Pancreas (tissue), 10 donors: ENCODE data around the gene TMEM131L. TPM values are rescaled to one million over a fixed set of nuclear protein-coding genes. Genes with fewer than 3 reads are reported as not detected.
A peak's percentile ranks its signal among the peaks of the same experiment; 100 is the strongest.
"Not testable (repeated sequence)": the region's sequence is repeated elsewhere in the genome, so short reads cannot be mapped to it uniquely, and the experiment has no call there.

Experiments used
- ATAC-seq, 4 donors: fragments of 200-7000 bp; cut with Tn5 transposase; one replicate each; pipeline versions ENCODE4 v1.8.0 to v1.9.1; 2020; ENCODE audit warnings: mild to moderate bottlenecking in 4 of 4, moderate library complexity in 4 of 4
- DNase-seq, 6 donors: peaks; one replicate each; pipeline ENCODE4 v3.0.0-alpha.2; 2020
- FAIRE-seq: peaks from 2 replicates; lab custom pipeline; 2012; peaks lifted over from hg19 to GRCh38; lab: Jason Lieb, UNC
- H3K27ac ChIP-seq, 4 donors: fragments of 200-600 bp; sonication (generic); 1 replicate in 3 of 4; 2 replicates in 1 of 4; pipeline versions ENCODE4 v1.5.0 to v1.8.0; 2020
- H3K27me3 ChIP-seq, 4 donors: fragments of 200-600 bp; one replicate each; pipeline ENCODE4 v1.8.0; 2021
- H3K36me3 ChIP-seq, 3 donors: fragments of 200-600 bp; sonication (generic) in 1 of 3; one replicate each; pipeline versions ENCODE4 v1.5.0 to v1.8.0; 2020 to 2021
- H3K4me1 ChIP-seq, 3 donors: fragments of 200-600 bp; one replicate each; pipeline ENCODE4 v1.8.0; 2021
- H3K4me3 ChIP-seq, 4 donors: fragments of 200-600 bp; sonication (generic) in 2 of 4; one replicate each; pipeline versions ENCODE4 v1.5.0 to v1.8.0; 2020 to 2021
- H3K9me3 ChIP-seq, 4 donors: fragments of 200-600 bp; one replicate each; pipeline ENCODE4 v1.8.0; 2021
- WGBS, 2 donors: extraction: QIAGEN DNeasy Blood & Tissue Kit; methylation state at CpG; one replicate each; pipeline ENCODE4 v1.1.7; 2013; 5-methylcytosine and 5-hydroxymethylcytosine counted together
- intact Hi-C, 3 donors: fragments of 100-400 bp; cut with DNase I; formaldehyde crosslinking; loops; one replicate each; pipeline versions ENCODE4 v1.11.1 to v1.14.2; 2022
- polyA plus RNA-seq, 2 donors: library from polyadenylated mRNA; stranded (reverse); fragments of 200-250 nt; gene quantifications; one replicate each; pipeline ENCODE4 v1.2.3, GENCODE V29; 2013
- total RNA-seq, 6 donors: library from RNA; stranded (reverse); fragmentation: NEBNext Ultra II Directional in 4 of 6; extraction: Animal tissue kit (Norgen Biotek cat#: 25700) in 4 of 6; gene quantifications; one replicate each; pipeline versions ENCODE4 v1.2.1 to v1.2.4, GENCODE V29; 2021 to 2023
- TF ChIP-seq, protein P1 (sequence below), 4 donors: fragments of 200-600 bp; sonication (generic) in 3 of 4; IDR thresholded peaks; one replicate each; pipeline versions ENCODE4 v1.5.0 to v1.8.0; 2021; ENCODE audit warnings: antibody characterized with exemption in 4 of 4
- donor health status: healthy with polysubstance abuse.
- donor health status: DM: no; HTN: no; CAD: no; lungs with moderate emphysema.
- donor health status: DM: no; HTN: no; CAD: no.
- donor health status: control.
- donor health status: control.
- donor health status: Bipolar disorder and iron deficiency.
- donor health status: DM: yes; HTN: yes; CAD: no.
- donor health status: DM: no; HTN: no; CAD: no.
- donor health status: DM: no; HTN: no; CAD: no.
- donor health status: DM: yes; HTN: yes; CAD: no.

The TMEM131L gene
- total and polyA plus RNA-seq, 8 donors: 9.4 to 29.5 (median 20.1) TPM

DNA sequence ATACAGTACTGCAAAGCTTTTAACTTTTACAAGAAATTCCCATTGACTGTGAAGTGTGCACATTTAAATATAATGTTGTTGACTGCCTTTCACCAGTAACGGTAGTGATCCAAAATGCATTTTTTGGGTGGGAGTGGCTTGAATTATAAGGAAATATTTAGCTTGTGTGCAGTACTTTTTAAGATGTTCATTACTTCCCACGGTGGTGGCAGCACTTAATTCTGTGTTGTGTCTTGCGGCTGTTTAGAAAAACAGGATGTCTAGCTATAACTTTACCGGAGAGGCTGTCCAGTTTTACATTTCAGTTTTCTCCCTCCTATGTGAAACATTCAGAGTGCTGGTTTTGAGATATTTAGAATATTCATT, 1.7 kb downstream of the TMEM131L start:
- Histone ChIP-seq H3K9me3 (no peaks in the 10 kb centered on the region), H3K27ac (peak overlapping the region in 1 of 4 donors; percentile 90), H3K27me3 (no peaks in the 10 kb centered on the region), H3K4me3 (peak overlapping the region in 3 of 4 donors; percentile 84 to 97 (median 85)), H3K36me3 (no peaks in the 10 kb centered on the region), H3K4me1 (peaks cover 12 to 56% (median 17%) of the 10 kb centered on the region in 3 donors)
- FAIRE-seq (no peak), DNase-seq (no peak), ATAC-seq (no peak)
- 15 to 16% methylated on average over 4 of the region's 4 CpGs for WGBS, 2 donors
- TF ChIP-seq, protein P1, sequence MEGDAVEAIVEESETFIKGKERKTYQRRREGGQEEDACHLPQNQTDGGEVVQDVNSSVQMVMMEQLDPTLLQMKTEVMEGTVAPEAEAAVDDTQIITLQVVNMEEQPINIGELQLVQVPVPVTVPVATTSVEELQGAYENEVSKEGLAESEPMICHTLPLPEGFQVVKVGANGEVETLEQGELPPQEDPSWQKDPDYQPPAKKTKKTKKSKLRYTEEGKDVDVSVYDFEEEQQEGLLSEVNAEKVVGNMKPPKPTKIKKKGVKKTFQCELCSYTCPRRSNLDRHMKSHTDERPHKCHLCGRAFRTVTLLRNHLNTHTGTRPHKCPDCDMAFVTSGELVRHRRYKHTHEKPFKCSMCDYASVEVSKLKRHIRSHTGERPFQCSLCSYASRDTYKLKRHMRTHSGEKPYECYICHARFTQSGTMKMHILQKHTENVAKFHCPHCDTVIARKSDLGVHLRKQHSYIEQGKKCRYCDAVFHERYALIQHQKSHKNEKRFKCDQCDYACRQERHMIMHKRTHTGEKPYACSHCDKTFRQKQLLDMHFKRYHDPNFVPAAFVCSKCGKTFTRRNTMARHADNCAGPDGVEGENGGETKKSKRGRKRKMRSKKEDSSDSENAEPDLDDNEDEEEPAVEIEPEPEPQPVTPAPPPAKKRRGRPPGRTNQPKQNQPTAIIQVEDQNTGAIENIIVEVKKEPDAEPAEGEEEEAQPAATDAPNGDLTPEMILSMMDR (IDR thresholded peaks at IDR 0.05): no peak
- intact Hi-C loops: loop anchor here in 1 of 3 donors (10.0 kb wide), 1 partner anchor 107 kb away; no protein-coding TSS in a partner anchor

DNA sequence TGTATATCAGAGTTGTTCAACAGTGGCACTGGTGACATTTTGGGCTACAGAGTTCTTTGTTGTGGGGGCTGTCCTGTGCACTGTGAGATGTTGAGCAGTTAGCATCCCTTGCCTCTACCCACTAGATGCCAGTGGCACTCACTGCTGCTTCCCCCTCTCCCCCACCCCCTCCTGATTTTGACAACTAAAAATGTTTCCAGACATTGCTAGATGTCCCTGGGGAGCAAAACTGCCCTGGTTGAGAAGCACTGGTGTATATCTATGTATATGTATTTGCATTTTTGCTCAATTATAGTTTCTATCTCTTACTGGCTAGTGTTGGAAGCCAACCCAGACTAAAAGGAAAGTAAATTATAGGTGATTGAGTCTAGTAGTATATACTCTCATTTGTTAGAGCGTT, 2.4 kb downstream of the TMEM131L start:
- no peak for ATAC-seq
- peak overlapping the region in 3 of 4 donors; percentile 84 to 97 (median 85) for H3K4me3 ChIP-seq
- FAIRE-seq: no peak
- no peaks in the 10 kb centered on the region for H3K36me3 ChIP-seq
- 43 to 47% methylated on average over 1 of the region's 1 CpG for WGBS, 2 donors
- H3K9me3 ChIP-seq: no peaks in the 10 kb centered on the region
- intact Hi-C loops: loop anchor here in 1 of 3 donors (10.0 kb wide), 1 partner anchor 106 kb away; no protein-coding TSS in a partner anchor
- DNase-seq: no peak
- H3K27ac ChIP-seq: no peak overlapping the region
- no peaks in the 10 kb centered on the region for H3K27me3 ChIP-seq
- H3K4me1 ChIP-seq: peaks cover 12 to 56% (median 17%) of the 10 kb centered on the region in 3 donors
- TF ChIP-seq, protein P1 (IDR thresholded peaks at IDR 0.05): no peak

DNA sequence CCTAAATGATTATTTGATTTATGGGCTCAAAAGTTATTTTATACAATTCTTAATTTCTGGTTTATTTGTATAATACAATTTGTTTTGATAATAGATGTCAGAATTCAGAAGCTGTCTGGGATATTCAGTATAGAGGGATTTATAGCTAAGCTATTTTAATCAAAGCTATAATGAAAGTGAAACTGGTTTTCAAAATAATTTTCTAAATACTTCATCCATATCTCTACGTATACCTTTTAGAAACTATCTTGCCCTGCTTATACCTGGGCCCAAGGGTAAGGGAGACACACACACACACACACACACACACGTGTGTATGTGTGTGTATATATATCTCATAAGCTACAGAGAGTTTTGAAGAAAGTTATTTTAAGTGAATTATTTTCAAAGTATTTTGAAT, 2.9 kb downstream of the TMEM131L start:
- TF ChIP-seq, protein P1 (IDR thresholded peaks at IDR 0.05): no peak
- H3K4me1 ChIP-seq: peaks cover 12 to 56% (median 17%) of the 10 kb centered on the region in 3 donors
- no peaks in the 10 kb centered on the region for H3K9me3 ChIP-seq
- H3K27ac ChIP-seq: no peak overlapping the region
- intact Hi-C loops: loop anchor here in 1 of 3 donors (10.0 kb wide), 1 partner anchor 106 kb away; no protein-coding TSS in a partner anchor
- H3K4me3 ChIP-seq: peak overlapping the region in 2 of 4 donors; percentile 85 to 97
- 48 to 52% methylated on average over 2 of the region's 2 CpGs for WGBS, 2 donors
- FAIRE-seq (no peak), ATAC-seq (no peak), DNase-seq (no peak)
- no peaks in the 10 kb centered on the region for H3K27me3 ChIP-seq
- peaks cover 0 to 1% (median 0%) of the 10 kb centered on the region in 3 donors for H3K36me3 ChIP-seq

DNA sequence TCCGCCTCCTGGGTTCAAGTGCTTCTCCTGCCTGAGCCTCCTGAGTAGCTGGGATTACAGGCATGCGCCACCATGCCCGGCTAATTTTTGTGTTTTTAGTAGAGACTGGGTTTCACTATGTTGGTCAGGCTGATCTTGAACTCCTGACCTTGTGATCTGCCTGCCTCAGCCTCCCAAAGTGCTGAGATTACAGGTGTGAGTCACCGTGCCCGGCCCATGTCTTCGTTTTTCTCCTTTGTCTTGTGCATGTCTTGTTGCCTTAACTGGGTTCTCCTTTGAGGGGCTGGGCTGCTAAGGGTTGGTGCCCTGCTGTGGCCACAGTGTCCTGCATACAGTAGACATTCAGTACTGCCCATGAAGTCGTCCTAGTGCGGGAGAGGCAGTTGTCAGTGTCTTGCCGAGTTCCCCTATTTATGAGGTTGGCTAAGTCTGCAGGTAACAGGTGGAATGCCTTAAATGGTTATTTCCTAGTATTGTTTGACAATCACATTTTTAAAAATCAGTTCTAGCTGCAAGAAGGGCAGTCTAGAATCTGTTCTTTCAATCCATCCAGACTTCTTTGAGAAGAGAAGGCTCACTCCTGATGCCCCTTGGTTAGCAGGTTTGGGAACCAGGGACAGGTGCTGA, 5.0 kb downstream of the TMEM131L start:
- Histone ChIP-seq H3K36me3 (peaks cover 0 to 15% (median 0%) of the 10 kb centered on the region in 3 donors), H3K4me3 (peak overlapping the region in 1 of 4 donors; percentile 17), H3K27ac (peak overlapping the region in 3 of 4 donors; percentile 2 to 60 (median 57)), H3K4me1 (peaks cover 12 to 43% (median 17%) of the 10 kb centered on the region in 3 donors)
- not testable (repeated sequence) for H3K9me3 ChIP-seq, FAIRE-seq, DNase-seq, ATAC-seq, H3K27me3 ChIP-seq
- intact Hi-C loops: loop anchor here in 1 of 3 donors (10.0 kb wide), 1 partner anchor 54 kb away; no protein-coding TSS in a partner anchor
- 67 to 77% methylated on average over 9 of the region's 9 CpGs for WGBS, 2 donors

DNA sequence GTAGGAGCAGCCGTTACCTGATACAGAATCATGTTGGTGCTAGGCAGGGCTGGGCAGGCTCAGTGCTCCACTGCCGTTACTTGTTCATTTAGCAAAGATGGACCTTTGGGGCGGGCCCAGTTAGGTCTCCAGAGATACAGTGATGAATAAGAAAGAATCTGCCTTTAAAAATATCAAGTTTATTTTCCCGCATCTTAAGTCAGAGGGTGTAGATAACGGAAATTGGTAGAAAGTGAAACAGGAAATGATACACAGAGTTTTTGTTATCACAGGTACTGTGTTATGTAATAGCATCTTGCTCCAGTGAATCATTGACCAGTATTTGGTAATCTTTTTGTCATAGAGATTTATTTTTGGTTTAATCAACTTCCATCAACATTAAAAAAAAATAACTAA, 5.5 kb downstream of the TMEM131L start:
- peak overlapping the region in 3 of 4 donors; percentile 2 to 60 (median 57) for H3K27ac ChIP-seq
- FAIRE-seq: no peak
- peak overlapping the region in 1 of 4 donors; percentile 17 for H3K4me3 ChIP-seq
- H3K36me3 ChIP-seq: peaks cover 0 to 15% (median 0%) of the 10 kb centered on the region in 3 donors
- TF ChIP-seq, protein P1 (IDR thresholded peaks at IDR 0.05): no peak
- no peaks in the 10 kb centered on the region for H3K9me3 ChIP-seq
- peaks cover 12 to 43% (median 17%) of the 10 kb centered on the region in 3 donors for H3K4me1 ChIP-seq
- 28 to 33% methylated on average over 5 of the region's 5 CpGs for WGBS, 2 donors
- intact Hi-C loops: loop anchor here in 1 of 3 donors (10.0 kb wide), 1 partner anchor 53 kb away; no protein-coding TSS in a partner anchor
- ATAC-seq: peak; percentile 29 to 47 (median 33)
- H3K27me3 ChIP-seq: no peaks in the 10 kb centered on the region
- no peak for DNase-seq
